Measurements from ENCODE around the gene OSBPL6. TPM values are rescaled to one million over a fixed set of nuclear protein-coding genes. Genes with fewer than 3 reads are reported as not detected.

Gene OSBPL6
- polyA plus RNA-seq, 1 donor (not counting 4 experiments of a cell fraction or from before 2014, with no cell fraction given), result 11.6 TPM

DNA sequence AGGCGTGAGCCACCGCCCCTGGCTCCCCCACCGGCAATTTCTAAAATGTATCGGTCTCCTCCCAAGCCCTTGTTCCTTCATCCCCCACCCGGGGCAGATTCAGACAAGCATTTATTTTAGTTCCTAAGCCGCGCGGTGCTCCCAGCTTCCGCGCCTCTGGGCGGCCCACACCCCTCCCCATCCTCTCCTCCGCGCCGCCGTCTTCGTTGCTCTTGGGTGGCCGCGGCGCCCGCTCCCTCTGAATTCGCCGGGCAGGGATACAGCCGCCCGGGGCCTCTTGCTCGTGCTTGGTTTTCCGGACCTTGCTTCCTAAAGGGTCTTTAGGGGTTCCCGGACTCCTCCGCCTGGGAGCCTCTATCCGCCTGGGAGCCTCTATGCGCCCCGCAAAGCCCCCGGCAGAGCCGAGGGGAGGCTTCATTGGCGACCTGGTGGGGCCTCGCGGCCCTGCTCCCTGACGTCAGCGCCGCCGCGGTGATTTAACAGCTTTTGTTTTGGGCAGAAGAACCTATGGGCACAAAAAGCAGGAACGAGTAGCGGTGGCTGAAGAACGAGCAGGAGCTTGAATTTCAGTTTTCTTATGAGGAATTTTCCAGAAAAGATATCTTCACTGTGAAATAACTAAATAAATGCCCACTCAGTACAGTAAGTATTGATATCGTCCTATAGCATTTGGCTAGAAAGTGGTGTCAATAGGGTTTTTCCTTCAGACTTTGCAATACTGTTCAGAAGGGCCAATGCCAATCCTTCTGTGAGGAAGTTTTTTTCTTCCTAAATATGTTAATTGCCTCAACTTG is 219.4 kb downstream of the OSBPL6 start:
- H3K36me3 ChIP-seq (ENCODE audit: control insufficient read depth in 2 of 2, extremely low read depth in 1 of 2, insufficient read depth in 2 of 2, low read length in 2 of 2), result no peaks in the 10 kb centered on the region
- H3K79me2 ChIP-seq (ENCODE audit: control insufficient read depth, insufficient read depth, low read length), result peaks cover 4% of the 10 kb centered on the region
- dilution Hi-C loops (cut with MboI; ENCODE audit: extremely low pct_ligation_motif_present, low sequenced_read_pairs), result no loop called here
- H3K9me3 ChIP-seq (ENCODE audit: control insufficient read depth, low read depth, low read length), result no peaks in the 10 kb centered on the region
- H3K27ac ChIP-seq (ENCODE audit: control insufficient read depth, insufficient read depth, low read length), result peak overlapping the region; percentile 91
- H3K27me3 ChIP-seq (ENCODE audit: control insufficient read depth, extremely low read depth, insufficient read depth, low read length), result no peaks in the 10 kb centered on the region
- peaks cover 26% of the 10 kb centered on the region for H3K4me1 ChIP-seq (ENCODE audit: control insufficient read depth, extremely low read depth, insufficient read depth, low read length)
- FAIRE-seq (no peak), DNase-seq (ENCODE audit: low read depth, low spot score) (no peak)
- TF ChIP-seq EZH2 (IDR thresholded peaks at IDR 0.05; ENCODE audit: low read length), result no peak
- TF ChIP-seq, protein P1, sequence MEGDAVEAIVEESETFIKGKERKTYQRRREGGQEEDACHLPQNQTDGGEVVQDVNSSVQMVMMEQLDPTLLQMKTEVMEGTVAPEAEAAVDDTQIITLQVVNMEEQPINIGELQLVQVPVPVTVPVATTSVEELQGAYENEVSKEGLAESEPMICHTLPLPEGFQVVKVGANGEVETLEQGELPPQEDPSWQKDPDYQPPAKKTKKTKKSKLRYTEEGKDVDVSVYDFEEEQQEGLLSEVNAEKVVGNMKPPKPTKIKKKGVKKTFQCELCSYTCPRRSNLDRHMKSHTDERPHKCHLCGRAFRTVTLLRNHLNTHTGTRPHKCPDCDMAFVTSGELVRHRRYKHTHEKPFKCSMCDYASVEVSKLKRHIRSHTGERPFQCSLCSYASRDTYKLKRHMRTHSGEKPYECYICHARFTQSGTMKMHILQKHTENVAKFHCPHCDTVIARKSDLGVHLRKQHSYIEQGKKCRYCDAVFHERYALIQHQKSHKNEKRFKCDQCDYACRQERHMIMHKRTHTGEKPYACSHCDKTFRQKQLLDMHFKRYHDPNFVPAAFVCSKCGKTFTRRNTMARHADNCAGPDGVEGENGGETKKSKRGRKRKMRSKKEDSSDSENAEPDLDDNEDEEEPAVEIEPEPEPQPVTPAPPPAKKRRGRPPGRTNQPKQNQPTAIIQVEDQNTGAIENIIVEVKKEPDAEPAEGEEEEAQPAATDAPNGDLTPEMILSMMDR (optimal IDR thresholded peaks at IDR 0.05 in 1 of 3, IDR thresholded peaks at IDR 0.05 in 1 of 3, conservative IDR thresholded peaks at IDR 0.05 in 1 of 3; ENCODE audit: extremely low read depth in 1 of 3, insufficient read depth in 2 of 3, low read length in 3 of 3), result no peak
- no peaks in the 10 kb centered on the region for H3K9me1 ChIP-seq (ENCODE audit: control insufficient read depth, extremely low read depth, insufficient read depth, low read length)
- H3K4me3 ChIP-seq (ENCODE audit: control insufficient read depth in 2 of 3, extremely low read depth in 1 of 3, insufficient read depth in 2 of 3, low read depth in 1 of 3, low read length in 3 of 3), result peak overlapping the region; percentile 56 to 95 (median 90)
- H3K9ac ChIP-seq (ENCODE audit: control insufficient read depth, extremely low read depth, insufficient read depth, low read length), result peak overlapping the region; percentile 89
- peak overlapping the region; percentile 94 for H3K4me2 ChIP-seq (ENCODE audit: control insufficient read depth, extremely low read depth, insufficient read depth, low read depth, low read length)
- peak overlapping the region; percentile 87 for H2AFZ ChIP-seq (ENCODE audit: control insufficient read depth, low read length)
- no peaks in the 10 kb centered on the region for H4K20me1 ChIP-seq (ENCODE audit: control insufficient read depth, extremely low read depth, insufficient read depth, low read length)

DNA sequence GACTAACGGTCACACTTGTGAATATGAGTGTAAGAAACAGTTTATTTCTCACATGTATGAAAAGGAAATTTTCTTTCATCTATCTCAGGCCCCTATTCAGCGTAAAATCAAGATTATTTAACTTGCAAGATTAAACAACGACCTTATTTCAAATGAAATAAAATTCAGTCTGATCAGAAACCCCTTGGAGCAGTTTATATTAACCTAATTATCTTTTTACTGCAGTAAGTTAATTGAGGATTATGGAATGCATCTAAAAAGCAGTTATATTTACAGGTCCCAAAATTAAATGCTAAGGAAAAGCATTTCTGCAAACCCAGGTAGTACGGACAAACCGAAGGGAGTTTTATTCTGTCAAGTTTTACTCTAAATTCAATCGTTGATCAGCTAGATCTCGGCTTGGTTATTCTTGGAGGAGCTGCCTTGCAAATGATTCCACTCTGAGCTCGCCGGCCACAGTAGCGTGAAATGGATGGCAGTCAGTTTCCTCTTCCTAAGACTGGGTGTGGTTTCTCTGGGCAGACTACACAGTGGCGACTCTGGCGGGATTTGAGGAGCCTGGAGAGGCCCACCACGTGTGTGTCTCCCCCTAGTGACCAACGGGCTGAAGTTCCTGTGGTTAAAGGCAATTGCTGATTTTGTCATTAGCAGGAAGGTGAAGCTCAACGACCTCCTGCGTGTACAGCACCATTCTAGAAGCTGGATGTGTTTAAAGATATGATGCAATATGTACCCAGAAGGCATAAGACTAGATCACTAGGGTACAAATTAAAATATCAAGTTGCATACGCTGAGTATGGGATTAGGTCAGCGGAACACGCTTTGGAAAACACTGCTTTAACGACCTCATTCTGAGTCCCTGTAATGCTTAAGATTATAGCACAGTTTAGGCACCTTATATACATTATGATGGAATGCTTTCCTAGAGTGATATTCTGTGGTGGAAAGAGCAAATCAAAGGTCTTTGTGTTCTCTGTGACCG is 220.2 kb downstream of the OSBPL6 start:
- no peaks in the 10 kb centered on the region for H3K9me1 ChIP-seq (ENCODE audit: control insufficient read depth, extremely low read depth, insufficient read depth, low read length)
- H4K20me1 ChIP-seq (ENCODE audit: control insufficient read depth, extremely low read depth, insufficient read depth, low read length), result no peaks in the 10 kb centered on the region
- DNase-seq (ENCODE audit: low read depth, low spot score), result peak; percentile 73
- H3K27me3 ChIP-seq (ENCODE audit: control insufficient read depth, extremely low read depth, insufficient read depth, low read length), result no peaks in the 10 kb centered on the region
- peak; percentile 80 for FAIRE-seq
- peak overlapping the region; percentile 56 to 95 (median 90) for H3K4me3 ChIP-seq (ENCODE audit: control insufficient read depth in 2 of 3, extremely low read depth in 1 of 3, insufficient read depth in 2 of 3, low read depth in 1 of 3, low read length in 3 of 3)
- dilution Hi-C loops (cut with MboI; ENCODE audit: extremely low pct_ligation_motif_present, low sequenced_read_pairs), result no loop called here
- H3K9me3 ChIP-seq (ENCODE audit: control insufficient read depth, low read depth, low read length), result no peaks in the 10 kb centered on the region
- peak overlapping the region; percentile 87 for H2AFZ ChIP-seq (ENCODE audit: control insufficient read depth, low read length)
- peak overlapping the region; percentile 91 for H3K27ac ChIP-seq (ENCODE audit: control insufficient read depth, insufficient read depth, low read length)
- peak overlapping the region; percentile 89 for H3K9ac ChIP-seq (ENCODE audit: control insufficient read depth, extremely low read depth, insufficient read depth, low read length)
- TF ChIP-seq, protein P1 (optimal IDR thresholded peaks at IDR 0.05 in 1 of 3, IDR thresholded peaks at IDR 0.05 in 1 of 3, conservative IDR thresholded peaks at IDR 0.05 in 1 of 3; ENCODE audit: extremely low read depth in 1 of 3, insufficient read depth in 2 of 3, low read length in 3 of 3), result peak; percentile 88 to 97 (median 89)
- TF ChIP-seq EZH2 (IDR thresholded peaks at IDR 0.05; ENCODE audit: low read length), result no peak
- H3K79me2 ChIP-seq (ENCODE audit: control insufficient read depth, insufficient read depth, low read length), result peaks cover 4% of the 10 kb centered on the region
- H3K4me2 ChIP-seq (ENCODE audit: control insufficient read depth, extremely low read depth, insufficient read depth, low read depth, low read length), result peak overlapping the region; percentile 94
- no peaks in the 10 kb centered on the region for H3K36me3 ChIP-seq (ENCODE audit: control insufficient read depth in 2 of 2, extremely low read depth in 1 of 2, insufficient read depth in 2 of 2, low read length in 2 of 2)
- H3K4me1 ChIP-seq (ENCODE audit: control insufficient read depth, extremely low read depth, insufficient read depth, low read length), result peaks cover 30% of the 10 kb centered on the region

All from keratinocyte (primary cell).